Measurements from ENCODE around the gene TNFAIP8. TPM values are rescaled to one million over a fixed set of nuclear protein-coding genes. Genes with fewer than 3 reads are reported as not detected.

The TNFAIP8 gene
- 10 to 100 TPM; 19.5 to 44.6 (median 34.9) TPM for total RNA-seq

GRCh38 chr5:119355685-119356611, at the start of gene TNFAIP8:
Gene TNFAIP8 (plus strand): TSS chr5:119356019. CDS start chr5:119356091, 72 bp downstream.
- H3K4me1 ChIP-seq, result peaks cover 10 to 78% (median 48%) of the 10 kb centered on the region in 3 donors
- TF ChIP-seq, protein P1, sequence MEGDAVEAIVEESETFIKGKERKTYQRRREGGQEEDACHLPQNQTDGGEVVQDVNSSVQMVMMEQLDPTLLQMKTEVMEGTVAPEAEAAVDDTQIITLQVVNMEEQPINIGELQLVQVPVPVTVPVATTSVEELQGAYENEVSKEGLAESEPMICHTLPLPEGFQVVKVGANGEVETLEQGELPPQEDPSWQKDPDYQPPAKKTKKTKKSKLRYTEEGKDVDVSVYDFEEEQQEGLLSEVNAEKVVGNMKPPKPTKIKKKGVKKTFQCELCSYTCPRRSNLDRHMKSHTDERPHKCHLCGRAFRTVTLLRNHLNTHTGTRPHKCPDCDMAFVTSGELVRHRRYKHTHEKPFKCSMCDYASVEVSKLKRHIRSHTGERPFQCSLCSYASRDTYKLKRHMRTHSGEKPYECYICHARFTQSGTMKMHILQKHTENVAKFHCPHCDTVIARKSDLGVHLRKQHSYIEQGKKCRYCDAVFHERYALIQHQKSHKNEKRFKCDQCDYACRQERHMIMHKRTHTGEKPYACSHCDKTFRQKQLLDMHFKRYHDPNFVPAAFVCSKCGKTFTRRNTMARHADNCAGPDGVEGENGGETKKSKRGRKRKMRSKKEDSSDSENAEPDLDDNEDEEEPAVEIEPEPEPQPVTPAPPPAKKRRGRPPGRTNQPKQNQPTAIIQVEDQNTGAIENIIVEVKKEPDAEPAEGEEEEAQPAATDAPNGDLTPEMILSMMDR (IDR thresholded peaks at IDR 0.05), result no peak
- TF ChIP-seq POLR2A (IDR thresholded peaks at IDR 0.05), result peak in 2 of 4 donors; percentile 38 to 51
- WGBS, 2 donors, result 0% methylated on average over 32 to 34 of the region's 60 CpGs
- peak within 1 kb of the TSS; percentile 41 to 72 (median 66) for H3K4me3 ChIP-seq
- intact Hi-C loops (cut with DNase I), result no loop called here
- DNase-seq, result peak; percentile 7
- peak within 1 kb of the TSS; percentile 78 to 89 (median 88) for H3K27ac ChIP-seq
- H3K27me3 ChIP-seq, result no peaks in the 10 kb centered on the region
- H3K36me3 ChIP-seq, result no peaks in the 10 kb centered on the region
- no peaks in the 10 kb centered on the region for H3K9me3 ChIP-seq

DNA sequence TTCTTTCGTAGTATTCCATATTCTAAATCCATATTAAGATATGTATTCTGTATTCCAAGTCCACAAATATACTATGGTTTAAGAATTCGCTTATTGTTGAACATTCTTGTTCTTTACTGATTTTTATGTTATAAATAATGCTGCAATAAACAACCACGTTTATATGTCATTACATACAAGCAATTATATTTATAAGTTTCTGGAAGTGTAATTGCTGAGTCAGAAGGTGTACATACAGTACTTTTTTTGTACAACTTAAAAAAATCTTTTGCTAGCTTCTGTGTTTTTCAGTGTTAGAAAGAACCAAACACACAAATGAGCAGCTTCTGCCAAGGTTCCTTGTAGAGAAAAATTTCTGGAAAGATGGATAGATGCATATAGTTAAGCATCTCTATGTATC, 48.6 kb upstream of the TNFAIP8 start:
- intact Hi-C loops (cut with DNase I), result no loop called here
- TF ChIP-seq, protein P1 (IDR thresholded peaks at IDR 0.05), result no peak
- no peak for TF ChIP-seq POLR2A (IDR thresholded peaks at IDR 0.05)
- WGBS, 2 donors, result 74 to 79% methylated on average over 3 of the region's 3 CpGs

DNA sequence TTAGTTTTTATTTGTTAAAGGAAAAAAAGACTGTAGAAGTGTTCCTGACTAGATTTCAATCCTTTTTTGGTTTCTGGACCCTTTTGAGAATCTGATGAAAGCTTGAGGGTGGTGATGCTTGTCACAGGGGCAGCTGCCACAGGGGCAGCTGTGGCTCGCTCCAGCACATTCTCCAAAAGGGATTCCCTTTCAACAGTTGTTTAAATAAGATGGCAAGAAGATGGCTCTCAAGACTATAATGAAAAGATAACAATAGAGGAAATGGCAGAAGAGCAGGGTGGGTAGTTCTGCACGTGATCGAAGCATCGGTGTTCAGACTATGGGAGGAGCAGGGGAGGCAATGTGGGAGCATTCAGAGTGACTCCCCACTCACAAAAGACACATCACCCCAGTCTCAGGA, 46.5 kb upstream of the TNFAIP8 start:
- no peak for DNase-seq
- Histone ChIP-seq H3K4me1 (peaks cover 0 to 38% (median 4%) of the 10 kb centered on the region in 3 donors), H3K27me3 (no peaks in the 10 kb centered on the region), H3K36me3 (no peaks in the 10 kb centered on the region), H3K4me3 (no peak overlapping the region), H3K9me3 (no peaks in the 10 kb centered on the region), H3K27ac (peak overlapping the region in 1 of 4 donors; percentile 0)
- 75 to 80% methylated on average over 4 of the region's 4 CpGs for WGBS, 2 donors
- intact Hi-C loops (cut with DNase I), result no loop called here
- TF ChIP-seq POLR2A (IDR thresholded peaks at IDR 0.05), result no peak
- TF ChIP-seq, protein P1 (IDR thresholded peaks at IDR 0.05), result no peak

More for the DNA sequence above, 48.6 kb upstream of the TNFAIP8 start:
- no peaks in the 10 kb centered on the region for H3K9me3 ChIP-seq
- no peaks in the 10 kb centered on the region for H3K27me3 ChIP-seq
- H3K36me3 ChIP-seq, result no peaks in the 10 kb centered on the region
- H3K27ac ChIP-seq, result no peak overlapping the region
- H3K4me3 ChIP-seq, result no peak overlapping the region
- DNase-seq, result no peak
- H3K4me1 ChIP-seq, result peaks cover 9 to 42% (median 12%) of the 10 kb centered on the region in 3 donors

DNA sequence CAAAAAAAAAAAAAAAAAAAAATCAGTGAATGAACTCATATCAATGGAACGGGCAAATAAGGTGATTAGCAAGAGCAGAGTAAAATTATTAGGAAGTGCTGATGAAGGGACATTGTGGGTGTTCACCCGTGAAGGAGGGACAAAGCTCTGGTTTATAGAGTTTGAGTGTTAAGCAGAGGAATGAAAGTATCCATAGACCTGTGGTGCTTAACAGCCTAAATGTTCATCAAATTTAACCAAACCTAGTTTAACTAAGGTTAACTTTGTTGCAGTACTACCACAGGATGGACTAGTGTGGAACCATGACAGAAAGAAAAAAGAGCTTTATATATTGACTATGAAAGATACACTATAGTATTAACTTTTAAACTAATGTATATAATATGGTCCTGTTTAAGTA, 44.1 kb upstream of the TNFAIP8 start:
- H3K9me3 ChIP-seq, result no peaks in the 10 kb centered on the region
- peaks cover 3 to 53% (median 10%) of the 10 kb centered on the region in 3 donors for H3K4me1 ChIP-seq
- no peak for DNase-seq
- TF ChIP-seq POLR2A (IDR thresholded peaks at IDR 0.05), result no peak
- TF ChIP-seq, protein P1 (IDR thresholded peaks at IDR 0.05), result no peak
- WGBS, 2 donors, result 85 to 88% methylated on average over 2 of the region's 2 CpGs
- intact Hi-C loops (cut with DNase I), result no loop called here
- H3K4me3 ChIP-seq, result no peak overlapping the region
- no peaks in the 10 kb centered on the region for H3K27me3 ChIP-seq
- H3K27ac ChIP-seq, result no peak overlapping the region
- H3K36me3 ChIP-seq, result no peaks in the 10 kb centered on the region

GRCh38 chr5:119312403-119312802, 43.4 kb upstream of the TNFAIP8 start:
- H3K27ac ChIP-seq, result no peak overlapping the region
- H3K4me3 ChIP-seq, result no peak overlapping the region
- H3K4me1 ChIP-seq, result peaks cover 4 to 53% (median 10%) of the 10 kb centered on the region in 3 donors
- no peaks in the 10 kb centered on the region for H3K9me3 ChIP-seq
- intact Hi-C loops (cut with DNase I), result no loop called here
- no peak for TF ChIP-seq POLR2A (IDR thresholded peaks at IDR 0.05)
- TF ChIP-seq, protein P1 (IDR thresholded peaks at IDR 0.05), result no peak
- H3K27me3 ChIP-seq, result no peaks in the 10 kb centered on the region
- H3K36me3 ChIP-seq, result no peaks in the 10 kb centered on the region
- no peak for DNase-seq
- 66 to 73% methylated on average over 5 of the region's 5 CpGs for WGBS, 2 donors

Data from esophagus squamous epithelium (tissue), 5 donors.